GM21576 (cell line): ENCODE measurements around the gene CDC37.
"Not testable (repeated sequence)": the region's sequence is repeated elsewhere in the genome, so short reads cannot be mapped to it uniquely, and the experiment has no call there.

Source experiments
- ATAC-seq: cut with Tn5 transposase; IDR thresholded peaks from one replicate; pipeline ENCODE4 v1.9.1; 2021; ENCODE audit warnings: mild to moderate bottlenecking, moderate library complexity; ENCODE audit not compliant: unreplicated experiment

CDC37 gene

GRCh38 chr19:10420444-10421239 lies 17.3 kb upstream of the CDC37 start, which contains the start of gene PDE4A:
Gene PDE4A (plus strand): TSS chr19:10420538. CDS start chr19:10420765, 227 bp downstream.
- no peak for ATAC-seq

GRCh38 chr19:10419646-10420443 lies 16.5 kb upstream of the CDC37 start:
- ATAC-seq: no peak

- no peak for ATAC-seq
These were observed 15.9 kb upstream of the CDC37 start for GRCh38 chr19:10419200-10419645.

GRCh38 chr19:10418485-10419199 lies 15.3 kb upstream of the CDC37 start:
- no peak for ATAC-seq

- no peak for ATAC-seq
These were observed 14.8 kb upstream of the CDC37 start for GRCh38 chr19:10418235-10418484.

GRCh38 chr19:10417541-10418234 lies 14.3 kb upstream of the CDC37 start:
- ATAC-seq: no peak

GRCh38 chr19:10416380-10417257 lies 13.3 kb upstream of the CDC37 start:
- ATAC-seq: peak; percentile 52

- no peak for ATAC-seq
These were observed 12.7 kb upstream of the CDC37 start for GRCh38 chr19:10416083-10416379.

- ATAC-seq: peak; percentile 46
These were observed 9.1 kb upstream of the CDC37 start for GRCh38 chr19:10412257-10412977.

GRCh38 chr19:10411224-10411623 lies 7.9 kb upstream of the CDC37 start:
- not testable (repeated sequence) for ATAC-seq

GRCh38 chr19:10408511-10409283 lies 5.4 kb upstream of the CDC37 start:
- ATAC-seq: no peak

GRCh38 chr19:10407096-10407495 lies 3.8 kb upstream of the CDC37 start:
- ATAC-seq: no peak

- no peak for ATAC-seq
These were observed 2.8 kb upstream of the CDC37 start for GRCh38 chr19:10406191-10406590.

- no peak for ATAC-seq
These were observed 1.8 kb upstream of the CDC37 start for GRCh38 chr19:10404888-10405820.

GRCh38 chr19:10402441-10403038 lies 802 bp downstream of the CDC37 start:
- ATAC-seq: no peak

GRCh38 chr19:10399878-10400277 lies 3.5 kb downstream of the CDC37 start:
- no peak for ATAC-seq

- ATAC-seq: not testable (repeated sequence)
These were observed 4.0 kb downstream of the CDC37 start for GRCh38 chr19:10399340-10399739.
